H1 (cell line): ENCODE data around the gene CD300C. TPM values are rescaled to one million over a fixed set of nuclear protein-coding genes. Genes with fewer than 3 reads are reported as not detected.

Experiments
- CTCF ChIA-PET: fragments of 300-600 bp; sonication (Branson Sonifier 250); formaldehyde crosslinking; loops from one replicate; lab custom pipeline; 2021; ENCODE audit not compliant: partially characterized antibody; lab: Charles Lee
- POLR2A ChIA-PET: fragments of 300-600 bp; sonication (Branson Sonifier 250); formaldehyde crosslinking; loops from one replicate; lab custom pipeline; 2021; ENCODE audit warnings: inconsistent platforms; ENCODE audit not compliant: partially characterized antibody; lab: Charles Lee
- DNase-seq, 2 experiments: peaks; one replicate each; pipeline versions ENCODE4 v3.0.0 to v3.0.0-alpha.2; 2010 to 2022; ENCODE audit warnings: low spot score in 2 of 2, low read depth in 1 of 2, mixed read lengths in 1 of 2
- FAIRE-seq: peaks from 2 replicates; lab custom pipeline; 2011; peaks lifted over from hg19 to GRCh38; lab: Jason Lieb, UNC
- H2AFZ ChIP-seq: 2 replicates; pipeline ENCODE4 v1.8.1; 2012; ENCODE audit warnings: low read length, inconsistent platforms
- H2AK5ac ChIP-seq: 2 replicates; pipeline ENCODE4 v1.6.1; 2013; ENCODE audit warnings: low read depth, low read length
- H2BK120ac ChIP-seq: replicated peaks from 2 replicates; pipeline ENCODE3; 2013; ENCODE audit warnings: low read depth, low read length, inconsistent platforms
- H2BK12ac ChIP-seq: 2 replicates; pipeline ENCODE4 v1.6.1; 2013; ENCODE audit warnings: low read depth, low read length
- H2BK15ac ChIP-seq: 2 replicates; pipeline ENCODE4 v1.6.1; 2013; ENCODE audit warnings: low read length
- H2BK20ac ChIP-seq: 2 replicates; pipeline ENCODE4 v1.6.1; 2013; ENCODE audit warnings: low read length
- H2BK5ac ChIP-seq: 2 replicates; pipeline ENCODE4 v1.6.1; 2013; ENCODE audit warnings: low read depth, low read length
- H3K14ac ChIP-seq: 2 replicates; pipeline ENCODE4 v1.6.1; 2013; ENCODE audit warnings: inconsistent platforms; ENCODE audit not compliant: insufficient read length
- H3K18ac ChIP-seq: 2 replicates; pipeline ENCODE4 v1.6.1; 2013; ENCODE audit warnings: low read length; ENCODE audit errors: extremely low read depth
- H3K23ac ChIP-seq: 2 replicates; pipeline ENCODE4 v1.6.1; 2013; ENCODE audit warnings: inconsistent platforms; ENCODE audit not compliant: insufficient read length
- H3K23me2 ChIP-seq: 2 replicates; pipeline ENCODE4 v1.6.1; 2013; ENCODE audit warnings: low read depth, low read length
- H3K27ac ChIP-seq: 2 replicates; pipeline ENCODE4 v1.6.1; 2011; ENCODE audit warnings: low read depth, low read length, inconsistent platforms
- H3K27me3 ChIP-seq, 4 experiments: replicated peaks in 1 of 4; 1 replicate in 1 of 4; 2 replicates in 3 of 4; pipeline versions ENCODE4 v1.6.1 to v1.8.1; 2011 to 2013; ENCODE audit warnings: low read length in 3 of 4, mild to moderate bottlenecking in 3 of 4, inconsistent platforms in 2 of 4, mixed read lengths in 2 of 4, moderate library complexity in 1 of 4; ENCODE audit not compliant: control insufficient read depth in 3 of 4, insufficient read depth in 3 of 4; ENCODE audit errors: extremely low read depth in 1 of 4
- H3K36me3 ChIP-seq, 4 experiments: 2 replicates each; pipeline versions ENCODE4 v1.6.1 to v1.8.1; 2011 to 2013; ENCODE audit warnings: mild to moderate bottlenecking in 4 of 4, low read length in 3 of 4, moderate library complexity in 2 of 4, control low read depth in 1 of 4, inconsistent platforms in 1 of 4; ENCODE audit not compliant: insufficient read depth in 4 of 4, control insufficient read depth in 2 of 4
- H3K4ac ChIP-seq: replicated peaks from 2 replicates; pipeline ENCODE3; 2013; ENCODE audit warnings: low read length, low read depth, mixed read lengths, inconsistent platforms; ENCODE audit not compliant: insufficient read length
- H3K4me1 ChIP-seq, 4 experiments: replicated peaks in 1 of 4; 1 replicate in 1 of 4; 2 replicates in 3 of 4; pipeline versions ENCODE4 v1.6.1 to v1.8.1; 2011 to 2013; ENCODE audit warnings: low read length in 3 of 4, inconsistent platforms in 2 of 4, mixed read lengths in 1 of 4; ENCODE audit not compliant: insufficient read depth in 4 of 4, control insufficient read depth in 3 of 4
- H3K4me2 ChIP-seq, 2 experiments: 2 replicates each; pipeline versions ENCODE4 v1.6.1 to v1.8.1; 2011 to 2013; ENCODE audit warnings: low read depth in 2 of 2, low read length in 2 of 2, control low read depth in 1 of 2, inconsistent platforms in 1 of 2, mild to moderate bottlenecking in 1 of 2; ENCODE audit not compliant: insufficient read depth in 1 of 2
- H3K4me3 ChIP-seq, 4 experiments: fragments of 200-600, 300-600 bp in 1 of 4; sonication (generic), shearing (Covaris generic), sonication (Bioruptor Twin) in 1 of 4; 2 replicates each; pipeline versions ENCODE4 v1.5.1 to v1.8.1; 2011 to 2016; ENCODE audit warnings: low read length in 4 of 4, low read depth in 3 of 4, control low read depth in 2 of 4, inconsistent platforms in 2 of 4, mild to moderate bottlenecking in 2 of 4, mixed read lengths in 1 of 4, moderate library complexity in 1 of 4; ENCODE audit not compliant: insufficient read depth in 2 of 4; ENCODE audit errors: extremely low read depth in 1 of 4
- H3K56ac ChIP-seq: replicated peaks from 2 replicates; pipeline ENCODE3; 2013; ENCODE audit warnings: low read depth, mild to moderate bottlenecking, mixed read lengths, low read length, inconsistent platforms; ENCODE audit not compliant: insufficient read length
- H3K79me1 ChIP-seq: 2 replicates; pipeline ENCODE4 v1.6.1; 2013; ENCODE audit warnings: low read depth, low read length, control low read depth
- H3K79me2 ChIP-seq, 2 experiments: 2 replicates each; pipeline versions ENCODE4 v1.6.1 to v1.8.1; 2012 to 2013; ENCODE audit warnings: low read length in 2 of 2, mild to moderate bottlenecking in 2 of 2, inconsistent platforms in 1 of 2; ENCODE audit not compliant: insufficient read depth in 2 of 2, control insufficient read depth in 1 of 2
- H3K9ac ChIP-seq, 4 experiments: replicated peaks in 1 of 4; 1 replicate in 1 of 4; 2 replicates in 3 of 4; pipeline versions ENCODE4 v1.6.1 to v1.8.1; 2011 to 2013; ENCODE audit warnings: low read depth in 3 of 4, low read length in 3 of 4, control low read depth in 2 of 4, mild to moderate bottlenecking in 2 of 4, moderate library complexity in 2 of 4, inconsistent platforms in 1 of 4; ENCODE audit errors: extremely low read depth in 1 of 4
- H3K9me3 ChIP-seq, 2 experiments: 2 replicates each; pipeline versions ENCODE4 v1.6.1 to v1.8.1; 2012 to 2013; ENCODE audit warnings: mild to moderate bottlenecking in 2 of 2, moderate library complexity in 2 of 2, control low read depth in 1 of 2, inconsistent platforms in 1 of 2, low read depth in 1 of 2, low read length in 1 of 2, mixed read lengths in 1 of 2; ENCODE audit not compliant: insufficient read depth in 2 of 2
- H4K20me1 ChIP-seq, 2 experiments: replicated peaks in 1 of 2; 2 replicates each; pipeline versions ENCODE3 to v1.8.1; 2011 to 2013; ENCODE audit warnings: inconsistent platforms in 2 of 2, low read length in 2 of 2, mild to moderate bottlenecking in 1 of 2; ENCODE audit not compliant: insufficient read depth in 2 of 2, control insufficient read depth in 1 of 2
- H4K5ac ChIP-seq: 2 replicates; pipeline ENCODE4 v1.6.1; 2013; ENCODE audit warnings: low read length, low read depth, mixed read lengths, inconsistent platforms; ENCODE audit not compliant: insufficient read length
- H4K8ac ChIP-seq: 2 replicates; pipeline ENCODE4 v1.8.0; 2013; ENCODE audit warnings: mild to moderate bottlenecking, moderate library complexity, low read length, inconsistent platforms; ENCODE audit not compliant: insufficient read depth; ENCODE audit errors: extremely low read depth
- H4K91ac ChIP-seq: replicated peaks from 2 replicates; pipeline ENCODE3; 2013; ENCODE audit warnings: low read length, mixed read lengths, inconsistent platforms; ENCODE audit not compliant: insufficient read length
- EGR1 ChIP-seq: IDR thresholded peaks from 2 replicates; pipeline ENCODE4 v1.6.1; 2011; ENCODE audit warnings: low read depth, low read length, borderline replicate concordance
- GTF2F1 ChIP-seq: IDR thresholded peaks from 2 replicates; pipeline ENCODE4 v1.6.1; 2012; ENCODE audit warnings: low read depth, low read length, improper control_type of control experiment, borderline replicate concordance
- HDAC2 ChIP-seq, 2 experiments: fragments of 300-600 bp in 1 of 2; sonication (generic) in 1 of 2; IDR thresholded peaks; 2 replicates each; pipeline ENCODE4 v1.6.1; 2011 to 2012; ENCODE audit warnings: low read depth in 2 of 2, low read length in 2 of 2, mild to moderate bottlenecking in 2 of 2, moderate library complexity in 2 of 2, borderline replicate concordance in 1 of 2, inconsistent platforms in 1 of 2
- KDM1A ChIP-seq: fragments of 200-600, 300-600 bp; sonication (generic); IDR thresholded peaks from 2 replicates; pipeline ENCODE4 v1.7.1; 2016; ENCODE audit warnings: mild to moderate bottlenecking, low read length, borderline replicate concordance
- MAFK ChIP-seq: IDR thresholded peaks from 2 replicates; pipeline ENCODE4 v1.6.1; 2012; ENCODE audit warnings: low read depth, mild to moderate bottlenecking, improper control_type of control experiment, low read length
- RNF2 ChIP-seq: fragments of 200-900, 300-1000 bp; sonication (generic); IDR thresholded peaks from 2 replicates; pipeline ENCODE4 v1.7.1; 2016; ENCODE audit warnings: borderline replicate concordance, low read depth, mild to moderate bottlenecking, antibody characterized with exemption, low read length; ENCODE audit not compliant: poor library complexity, severe bottlenecking; ENCODE audit errors: missing control alignments
- SUZ12 ChIP-seq: fragments of 200-600 bp; sonication (generic); IDR thresholded peaks from 2 replicates; pipeline ENCODE4 v1.6.1; 2012; ENCODE audit warnings: mild to moderate bottlenecking, inconsistent platforms, low read length, moderate library complexity, mixed read lengths
- WGBS, 2 experiments: shearing (Covaris generic) in 1 of 2; methylation state at CpG; one replicate each; pipeline versions ENCODE4 v1.1.6 to v1.1.7; 2013 to 2015; ENCODE audit warnings: low lambda C conversion rate in 2 of 2, mixed read lengths in 2 of 2, inconsistent platforms in 1 of 2, low coverage in 1 of 2, missing lambda C conversion rate in 1 of 2; ENCODE audit not compliant: insufficient replicate concordance in 2 of 2, insufficient coverage in 1 of 2, insufficient read length in 1 of 2; ENCODE audit errors: extremely low coverage in 1 of 2, missing lambda C conversion rate in 1 of 2; 5-methylcytosine and 5-hydroxymethylcytosine counted together
- polyA plus RNA-seq, 7 experiments: library from polyadenylated mRNA; depleted of rRNA in 3 of 7; stranded (reverse) in 5 of 7; unstranded in 2 of 7; fragments of >200 nt in 5 of 7; fragments of 200-250 nt in 2 of 7; gene quantifications; 1 replicate in 5 of 7; 2 replicates in 1 of 7; 4 replicates in 1 of 7; pipeline versions ENCODE4 v1.2.1 to v1.2.3, GENCODE V29; 2011 to 2013; ENCODE audit warnings: missing spikeins in 2 of 7, mixed read lengths in 2 of 7
- total RNA-seq: library from RNA; stranded (reverse); fragmentation: NEBNext Ultra II Directional; extraction: Animal tissue kit (Norgen Biotek cat#: 25700); gene quantifications from 2 replicates; pipeline ENCODE4 v1.2.1, GENCODE V29; 2021

The CD300C gene
- total and polyA plus RNA-seq, 2 of the 8 experiments (the other 6 are each of a cell fraction or from before 2014, with no cell fraction given), result not detected

DNA sequence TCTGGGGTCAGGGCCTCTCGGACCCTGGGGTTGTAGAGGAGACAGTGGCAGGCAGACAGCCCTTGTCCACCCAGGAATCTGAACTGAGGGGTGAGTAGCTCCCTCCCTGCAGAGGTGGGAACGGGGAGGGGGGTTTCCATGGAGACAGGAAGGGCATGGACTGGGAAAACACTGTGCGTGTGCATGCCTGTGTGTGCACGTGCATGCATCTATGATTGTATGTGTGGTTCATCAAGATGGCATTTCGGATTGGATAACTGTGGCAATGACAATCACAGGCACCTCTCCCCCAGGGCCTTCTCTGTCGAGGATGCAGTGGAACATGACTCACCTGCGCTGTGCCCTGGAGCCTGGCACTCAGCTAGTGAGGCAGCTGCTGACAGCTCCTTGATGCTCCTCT, 6.1 kb upstream of the CD300C start:
- H4K20me1 ChIP-seq, result peaks cover 0 to 2% of the 10 kb centered on the region in 2 experiments
- WGBS, 2 experiments, result 80% methylated on average over 7 of the region's 7 CpGs; no CpG with 5 or more reads in 1 of the 2 experiments
- H3K23ac ChIP-seq, result no peak overlapping the region
- CTCF ChIA-PET, result interaction anchor here (1.1 to 2.8 kb wide), 4 partner anchors 9 to 95 kb away, joined by 3 to 8 read pairs (median 4); no protein-coding TSS in a partner anchor
- no peaks in the 10 kb centered on the region for H3K23me2 ChIP-seq
- H3K18ac ChIP-seq, result no peak overlapping the region
- no peak overlapping the region for H2BK20ac ChIP-seq
- H3K14ac ChIP-seq, result no peak overlapping the region
- H3K4me1 ChIP-seq, result no peaks in the 10 kb centered on the region
- H2BK5ac ChIP-seq, result no peak overlapping the region
- H3K9ac ChIP-seq, result no peak overlapping the region
- H2AFZ ChIP-seq, result no peak overlapping the region
- H2BK12ac ChIP-seq, result no peak overlapping the region
- no peaks in the 10 kb centered on the region for H3K36me3 ChIP-seq
- no peak overlapping the region for H4K91ac ChIP-seq
- no peaks in the 10 kb centered on the region for H3K79me2 ChIP-seq
- H3K4me2 ChIP-seq, result no peak overlapping the region
- H2BK120ac ChIP-seq, result no peak overlapping the region
- 0 out of 4 replicates have a peak, but pooled peaks cover 4 to 5% of the 10 kb centered on the region in 2 experiments for H3K9me3 ChIP-seq
- no peak overlapping the region for H3K56ac ChIP-seq
- no peak overlapping the region for H2BK15ac ChIP-seq
- H3K79me1 ChIP-seq, result no peaks in the 10 kb centered on the region; the same call in 1 of the 2 replicates
- H2AK5ac ChIP-seq, result no peak overlapping the region
- TF ChIP-seq RNF2 (no peak), EGR1 (no peak), GTF2F1 (no peak), HDAC2 (IDR thresholded peaks at IDR 0.05; ENCODE audit: borderline replicate concordance in 1 of 2, low read depth in 2 of 2, low read length in 2 of 2) (no peak), KDM1A (no peak), MAFK (no peak), SUZ12 (no peak)
- DNase-seq (no peak), FAIRE-seq (no peak)
- peaks cover 0 to 2% (median 0%) of the 10 kb centered on the region in 4 experiments; a peak in 1 of 7 replicates for H3K27me3 ChIP-seq
- no peak overlapping the region for H4K5ac ChIP-seq
- no peak overlapping the region for H4K8ac ChIP-seq
- POLR2A ChIA-PET, result no interaction called here
- H3K4ac ChIP-seq, result no peak overlapping the region
- no peak overlapping the region for H3K27ac ChIP-seq
- H3K4me3 ChIP-seq, result no peak overlapping the region
